ENCODE data around the gene SHC4.

- no peak for TF ChIP-seq CTCF (IDR thresholded peaks at IDR 0.05)
- no peak for TF ChIP-seq EP300 (IDR thresholded peaks at IDR 0.05)
Observed at GRCh38 chr15:48851956-48852355, 111.8 kb downstream of the SHC4 start.

Measured in esophagus muscularis mucosa (tissue), 3 donors.